GM12864 (cell line): Measurements from ENCODE around the gene SIGLEC7.

Source experiments
- DNase-seq: peaks from one replicate; pipeline ENCODE4 v3.0.0-alpha.2; 2011; ENCODE audit warnings: low read depth
- H3K4me3 ChIP-seq: 2 replicates; pipeline ENCODE4 v1.5.1; 2011; ENCODE audit warnings: mild to moderate bottlenecking, low read depth, low read length, control low read depth
- CTCF ChIP-seq: IDR thresholded peaks from 2 replicates; pipeline ENCODE4 v1.5.1; 2011; ENCODE audit warnings: low read depth, mild to moderate bottlenecking, moderate library complexity, low read length, control low read depth, inconsistent platforms; ENCODE audit errors: missing control alignments

The SIGLEC7 gene

GRCh38 chr19:51116736-51117286 is 25.3 kb upstream of the SIGLEC7 start:
- no peak overlapping the region for H3K4me3 ChIP-seq
- TF ChIP-seq CTCF = no peak
- DNase-seq = no peak

- no peak for TF ChIP-seq CTCF
- H3K4me3 ChIP-seq = no peak overlapping the region
- DNase-seq = no peak
Measured at GRCh38 chr19:51119101-51119500, 23.0 kb upstream of the SIGLEC7 start.

GRCh38 chr19:51119611-51120010 is 22.5 kb upstream of the SIGLEC7 start:
- TF ChIP-seq CTCF = no peak
- no peak overlapping the region for H3K4me3 ChIP-seq
- no peak for DNase-seq

GRCh38 chr19:51120160-51120559 is 21.9 kb upstream of the SIGLEC7 start:
- DNase-seq = no peak
- no peak for TF ChIP-seq CTCF
- H3K4me3 ChIP-seq = no peak overlapping the region

- H3K4me3 ChIP-seq = no peak overlapping the region
- DNase-seq = no peak
- TF ChIP-seq CTCF = no peak
Measured at GRCh38 chr19:51121257-51121656, 20.8 kb upstream of the SIGLEC7 start.

GRCh38 chr19:51122112-51122981 is 19.8 kb upstream of the SIGLEC7 start:
- DNase-seq = no peak
- TF ChIP-seq CTCF = no peak

GRCh38 chr19:51123381-51123800 is 18.7 kb upstream of the SIGLEC7 start:
- no peak for DNase-seq
- TF ChIP-seq CTCF = no peak
- no peak overlapping the region for H3K4me3 ChIP-seq

More at GRCh38 chr19:51122112-51122981, 19.8 kb upstream of the SIGLEC7 start:
- no peak overlapping the region for H3K4me3 ChIP-seq
